AML-193 (cell line): ENCODE measurements around the gene AFTPH.

Source experiments
- DNase-seq, 2 experiments: peaks; one replicate each; lab custom pipeline; 2025; lab: John Stamatoyannopoulos, UW

AFTPH gene

GRCh38 chr2:64587561-64587960 lies 63.4 kb downstream of the AFTPH start:
- no peak for DNase-seq

GRCh38 chr2:64591188-64591587 lies 67.1 kb downstream of the AFTPH start:
- DNase-seq: no peak

GRCh38 chr2:64593035-64593655 lies 69.0 kb downstream of the AFTPH start:
- DNase-seq: no peak

DNA sequence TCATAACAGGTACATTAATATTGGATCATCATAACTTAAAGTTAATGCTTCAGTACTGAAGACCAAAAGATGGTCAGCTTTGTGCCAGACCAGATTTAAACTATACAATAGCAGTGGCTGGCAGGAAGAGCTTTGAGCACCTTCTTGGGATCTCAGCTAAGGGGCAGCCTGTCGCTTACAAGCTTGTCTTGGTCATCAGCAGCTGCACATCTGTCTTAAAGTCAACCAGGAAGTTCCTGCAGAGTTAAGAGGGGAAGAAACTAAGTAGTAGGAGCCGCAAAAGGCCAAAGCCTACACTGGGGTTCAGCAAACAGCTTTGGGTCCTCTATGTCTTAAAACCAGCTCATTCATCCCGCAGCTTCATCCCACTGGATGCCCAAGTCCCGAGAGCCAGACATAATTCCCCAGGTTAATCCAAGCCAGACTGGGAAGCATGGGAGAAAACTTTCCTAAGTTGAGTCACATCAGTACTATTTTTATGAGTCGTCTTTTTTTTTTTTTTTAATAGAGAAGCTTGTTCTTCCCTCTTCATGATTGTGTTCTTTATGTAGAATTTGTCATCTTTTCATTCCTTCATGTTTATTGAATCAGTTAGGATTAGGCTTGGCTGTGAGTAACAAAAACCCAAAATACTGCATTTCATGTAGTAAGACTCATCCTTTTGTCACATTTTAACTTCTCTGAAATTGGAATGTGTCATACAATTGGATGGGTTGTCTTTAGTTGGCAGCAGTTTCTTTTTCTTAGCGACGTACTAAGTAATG lies 70.3 kb downstream of the AFTPH start:
- DNase-seq: no peak

- no peak for DNase-seq
Observed at GRCh38 chr2:64595397-64596176, 71.5 kb downstream of the AFTPH start.

- no peak for DNase-seq
Observed at GRCh38 chr2:64598226-64598625, 74.1 kb downstream of the AFTPH start.

GRCh38 chr2:64599469-64599868 lies 75.3 kb downstream of the AFTPH start:
- DNase-seq: no peak

- no peak for DNase-seq
Observed at GRCh38 chr2:64601034-64601754, 77.1 kb downstream of the AFTPH start.

DNA sequence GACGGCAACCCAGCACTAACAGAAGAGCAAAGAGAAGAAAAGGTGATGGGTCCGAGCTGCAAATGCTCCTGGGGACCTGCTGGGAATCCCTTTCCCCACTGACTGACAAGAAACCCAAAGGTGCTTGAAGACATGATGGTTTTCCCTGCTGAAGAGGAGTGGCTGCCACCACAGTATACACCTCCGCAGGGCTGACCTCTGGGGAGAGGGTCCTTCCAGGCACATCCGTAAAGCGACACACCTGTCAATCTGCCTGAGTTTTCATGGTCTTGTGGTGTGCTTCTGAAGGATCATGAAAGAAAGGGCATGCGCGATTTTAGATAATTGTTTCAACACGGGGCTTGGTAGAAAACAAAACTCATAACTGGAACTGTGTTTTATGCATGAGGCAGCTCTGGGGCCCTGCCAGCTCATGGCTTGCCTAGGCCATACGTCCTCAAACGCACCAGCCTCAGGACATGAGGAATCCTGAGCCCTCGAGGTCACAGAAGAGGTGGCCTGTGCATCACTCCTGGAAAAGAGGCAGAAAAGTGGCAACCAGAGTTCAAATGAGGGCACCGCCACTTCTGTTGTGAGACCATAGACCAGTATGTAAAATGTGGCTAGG lies 77.8 kb downstream of the AFTPH start:
- DNase-seq: no peak

DNA sequence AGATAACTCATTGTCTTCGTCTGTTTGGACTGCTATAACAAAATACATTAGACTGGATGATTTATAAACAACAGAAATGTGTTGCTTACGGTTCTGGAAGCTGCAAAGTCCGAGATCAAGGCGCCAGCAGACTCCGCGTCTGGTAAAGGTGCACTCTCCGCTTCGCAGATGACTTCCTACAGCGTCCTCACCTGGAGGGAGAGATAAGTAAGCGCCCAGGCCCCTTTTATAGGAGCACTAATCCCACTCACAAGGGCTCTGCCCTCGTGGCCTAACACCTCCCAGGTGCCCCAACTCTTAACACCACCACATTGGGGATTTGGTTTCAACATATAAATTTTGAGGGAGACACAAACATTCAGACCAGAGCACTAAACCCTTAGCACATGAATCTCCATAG lies 78.3 kb downstream of the AFTPH start:
- DNase-seq: no peak

DNA sequence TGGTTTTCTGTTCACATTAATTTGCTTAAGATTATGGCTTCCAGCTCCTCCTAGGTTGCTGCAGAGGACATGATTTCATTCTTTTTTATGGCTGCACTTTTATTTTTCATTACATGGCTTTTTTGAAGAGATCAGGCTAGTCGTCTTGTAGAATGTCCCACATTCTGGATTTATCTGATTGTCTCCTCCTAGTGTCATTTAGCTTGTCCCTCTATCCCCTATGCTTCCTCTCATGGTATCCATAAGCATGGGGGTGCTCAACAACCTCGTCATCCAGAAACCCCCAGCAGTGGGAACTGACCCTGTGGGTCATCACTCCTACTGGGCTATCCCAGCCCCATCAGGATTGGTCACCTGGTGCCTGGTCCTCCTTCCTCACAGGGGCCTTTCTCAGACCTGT lies 80.0 kb downstream of the AFTPH start:
- no peak for DNase-seq

DNA sequence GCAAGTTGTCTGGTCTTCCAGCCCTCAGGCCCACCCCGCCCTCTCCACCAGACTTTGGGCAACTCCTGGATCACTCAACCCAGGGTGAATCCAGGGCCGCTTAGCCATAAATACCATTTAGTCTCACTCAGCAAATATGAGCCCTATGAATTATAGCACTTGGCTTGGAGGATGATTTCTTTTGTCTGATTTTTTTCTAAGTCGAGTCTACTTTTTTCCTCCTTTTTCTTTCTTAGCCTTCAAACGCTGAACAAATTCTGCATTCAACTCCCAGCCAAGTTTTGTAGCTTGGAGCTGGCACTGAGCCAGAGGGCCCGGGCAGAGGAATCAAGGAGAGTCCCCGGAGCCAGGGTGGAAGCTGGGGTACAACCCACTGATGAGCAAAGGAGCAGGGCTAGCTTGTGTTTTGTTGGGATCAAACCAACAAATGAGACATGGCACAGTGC lies 80.9 kb downstream of the AFTPH start:
- DNase-seq: no peak

DNA sequence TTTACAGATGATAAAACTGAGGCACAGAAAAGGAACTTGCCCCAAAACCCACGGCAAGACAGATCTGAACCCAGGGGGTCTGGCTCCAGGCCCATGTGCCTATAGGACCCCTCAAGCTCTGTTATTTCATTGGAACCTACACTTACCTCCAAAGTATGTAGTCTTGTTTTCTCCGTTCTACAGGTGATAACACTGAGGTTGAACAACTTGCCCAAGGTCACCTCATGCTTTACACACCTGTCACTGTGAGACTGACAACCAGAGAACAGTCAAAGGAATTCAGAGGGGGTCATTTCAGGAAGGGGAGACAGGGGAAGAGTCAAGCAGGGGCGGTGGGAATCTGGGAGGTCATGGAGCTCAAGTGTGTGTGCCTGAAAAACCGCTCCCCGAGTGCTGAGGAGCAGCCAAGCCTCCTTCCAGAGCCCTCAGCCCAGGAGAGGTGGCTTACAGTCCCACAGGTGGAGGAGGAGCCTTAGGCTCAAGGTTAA lies 81.9 kb downstream of the AFTPH start:
- DNase-seq: no peak

GRCh38 chr2:64606479-64607363 lies 82.6 kb downstream of the AFTPH start:
- peak; percentile 91 for DNase-seq

DNA sequence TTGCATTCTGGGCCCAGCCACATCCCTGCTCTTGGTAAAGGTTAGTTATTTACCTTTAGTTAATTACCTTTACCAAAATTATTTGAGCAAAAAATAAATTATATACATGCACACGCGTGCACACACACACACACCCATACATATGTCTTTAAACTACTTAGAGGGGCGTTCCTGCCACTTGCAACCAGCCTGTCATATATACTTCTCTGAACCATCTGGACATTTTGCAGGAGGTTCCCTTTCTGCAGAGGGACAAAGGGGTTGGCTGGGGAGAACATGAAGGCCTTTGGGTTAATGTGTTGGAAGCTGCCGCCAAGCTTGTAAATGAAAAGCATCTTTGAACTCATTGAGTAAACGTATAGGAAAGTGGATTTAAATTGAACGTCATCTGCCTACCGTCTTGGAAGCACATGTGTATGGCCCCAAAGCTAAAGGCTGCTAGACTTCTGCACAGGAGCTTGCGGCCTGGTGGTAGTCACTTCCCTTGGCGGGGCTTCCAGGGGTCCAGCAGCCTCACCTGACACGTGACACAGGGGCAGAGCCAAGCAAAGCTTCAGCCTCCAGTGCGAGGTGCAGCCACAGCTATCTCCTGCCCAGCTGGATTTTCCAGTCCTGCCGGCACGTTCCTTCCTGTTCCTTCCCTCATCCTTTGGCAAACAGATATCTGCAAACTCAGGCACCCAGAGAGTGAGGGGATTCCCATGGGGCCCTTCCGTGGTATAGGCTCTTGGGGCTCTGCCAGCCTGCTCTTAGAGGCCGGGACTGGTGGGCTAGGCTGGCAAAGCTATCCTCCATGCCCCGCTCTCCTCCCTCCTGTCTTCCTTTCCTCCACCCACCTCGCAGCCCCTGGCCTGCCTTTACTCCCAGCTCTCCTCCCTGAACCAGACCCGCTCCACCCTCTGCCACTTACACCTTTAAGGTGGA lies 83.5 kb downstream of the AFTPH start:
- DNase-seq: no peak

GRCh38 chr2:64608867-64609226 lies 84.7 kb downstream of the AFTPH start:
- DNase-seq: peak; percentile 21 to 35

- peak; percentile 51 to 54 for DNase-seq
Observed at GRCh38 chr2:64609227-64609941, 85.3 kb downstream of the AFTPH start.

GRCh38 chr2:64609942-64610281 lies 85.8 kb downstream of the AFTPH start:
- no peak for DNase-seq

DNA sequence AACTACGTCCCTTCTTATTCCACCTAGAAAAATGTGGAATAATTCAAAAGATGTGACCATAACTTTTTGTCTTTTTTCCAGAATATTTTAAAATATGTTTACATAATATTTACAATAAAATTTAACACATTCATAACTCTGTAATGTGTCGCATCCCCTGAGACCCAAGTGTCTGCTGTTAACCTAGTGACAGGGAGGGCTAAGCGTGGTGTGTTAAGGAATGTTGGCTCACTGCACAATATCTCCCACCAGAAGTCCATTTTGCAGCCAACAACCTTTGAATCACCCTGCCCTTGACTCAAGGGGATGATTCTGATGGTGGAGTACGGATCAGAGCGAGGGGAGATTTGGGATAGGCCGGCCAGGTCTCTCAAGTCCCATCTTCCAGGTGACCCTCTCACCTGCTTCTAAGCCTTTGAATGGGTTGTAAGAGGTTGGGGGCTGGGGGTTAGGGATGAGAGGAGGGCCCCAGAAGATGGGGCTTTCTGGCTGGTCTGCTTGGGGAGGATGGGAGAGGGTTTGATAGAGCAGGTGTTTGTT lies 86.3 kb downstream of the AFTPH start:
- no peak for DNase-seq
